Fibroblast of lung (primary cell): ENCODE results near the gene SNX15. TPM values are rescaled to one million over a fixed set of nuclear protein-coding genes. Genes with fewer than 3 reads are reported as not detected.

ENCODE experiments used
- DNase-seq, 2 donors: peaks; one replicate each; pipeline versions ENCODE4 v3.0.0 to v3.0.0-alpha.2; 2010; ENCODE audit warnings: low read depth in 2 of 2
- H2AFZ ChIP-seq: 2 replicates; pipeline ENCODE4 v1.5.1; 2012; ENCODE audit warnings: low read length, control low read depth, inconsistent platforms
- H3K27ac ChIP-seq: 2 replicates; pipeline ENCODE4 v1.5.1; 2011; ENCODE audit warnings: low read length, control low read depth; ENCODE audit not compliant: insufficient read depth
- H3K27me3 ChIP-seq: 2 replicates; pipeline ENCODE4 v1.5.1; 2011; ENCODE audit warnings: mild to moderate bottlenecking, low read length; ENCODE audit not compliant: control insufficient read depth, insufficient read depth
- H3K36me3 ChIP-seq: 2 replicates; pipeline ENCODE4 v1.5.1; 2011; ENCODE audit warnings: low read length; ENCODE audit not compliant: control insufficient read depth, insufficient read depth
- H3K4me1 ChIP-seq: 2 replicates; pipeline ENCODE4 v1.5.1; 2011; ENCODE audit warnings: low read length; ENCODE audit not compliant: control insufficient read depth, insufficient read depth; ENCODE audit errors: extremely low read depth
- H3K4me2 ChIP-seq: 2 replicates; pipeline ENCODE4 v1.5.1; 2011; ENCODE audit warnings: low read length, control low read depth; ENCODE audit not compliant: insufficient read depth; ENCODE audit errors: extremely low read depth
- H3K4me3 ChIP-seq, 4 experiments: fragments of 200-600 bp in 1 of 4; sonication (generic) in 1 of 4; replicated peaks in 1 of 4; 2 replicates each; pipeline ENCODE4 v1.5.1; 2011 to 2016; ENCODE audit warnings: low read length in 4 of 4, low read depth in 3 of 4, mild to moderate bottlenecking in 3 of 4, control low read depth in 2 of 4, inconsistent platforms in 1 of 4, mixed read lengths in 1 of 4; ENCODE audit not compliant: insufficient read depth in 1 of 4; ENCODE audit errors: control extremely low read depth in 1 of 4
- H3K79me2 ChIP-seq: 2 replicates; pipeline ENCODE4 v1.5.1; 2012; ENCODE audit warnings: mild to moderate bottlenecking, low read length, inconsistent platforms; ENCODE audit not compliant: control insufficient read depth, insufficient read depth
- H3K9ac ChIP-seq: 2 replicates; pipeline ENCODE4 v1.5.1; 2011; ENCODE audit warnings: mild to moderate bottlenecking, low read length, control low read depth; ENCODE audit not compliant: insufficient read depth
- H3K9me3 ChIP-seq: 2 replicates; pipeline ENCODE4 v1.5.1; 2012; ENCODE audit warnings: low read depth, low read length; ENCODE audit not compliant: control insufficient read depth, insufficient read depth
- H4K20me1 ChIP-seq: 2 replicates; pipeline ENCODE4 v1.5.1; 2011; ENCODE audit warnings: low read length; ENCODE audit not compliant: control insufficient read depth, insufficient read depth; ENCODE audit errors: extremely low read depth
- EZH2 ChIP-seq: IDR thresholded peaks from 2 replicates; pipeline ENCODE4 v1.5.1; 2012; ENCODE audit warnings: low read length, control low read depth, mild to moderate bottlenecking; ENCODE audit errors: missing control alignments
- polyA plus RNA-seq, 2 donors: library from polyadenylated mRNA; depleted of rRNA in 1 of 2; stranded (reverse) in 1 of 2; unstranded in 1 of 2; fragments of >200 nt; gene quantifications; 2 replicates each; pipeline ENCODE4 v1.2.1, GENCODE V29; 2011 to 2012; ENCODE audit warnings: missing spikeins in 1 of 2
- total RNA-seq: library from RNA; depleted of rRNA; stranded (reverse); fragments of >200 nt; gene quantifications from 2 replicates; pipeline ENCODE4 v1.2.1, GENCODE V29; 2014
- TF ChIP-seq, protein P1 (sequence below), 2 donors: IDR thresholded peaks in 1 of 2; conservative IDR thresholded peaks in 1 of 2; 1 replicate in 1 of 2; 2 replicates in 1 of 2; pipeline ENCODE4 v1.5.1; 2011 to 2012; ENCODE audit warnings: low read length in 2 of 2, control low read depth in 1 of 2, inconsistent platforms in 1 of 2, low read depth in 1 of 2, mild to moderate bottlenecking in 1 of 2

SNX15 gene
- total and polyA plus RNA-seq, 2 donors (not counting 1 experiment from before 2014, with no cell fraction given), result 10.2 to 14.4 TPM

DNA sequence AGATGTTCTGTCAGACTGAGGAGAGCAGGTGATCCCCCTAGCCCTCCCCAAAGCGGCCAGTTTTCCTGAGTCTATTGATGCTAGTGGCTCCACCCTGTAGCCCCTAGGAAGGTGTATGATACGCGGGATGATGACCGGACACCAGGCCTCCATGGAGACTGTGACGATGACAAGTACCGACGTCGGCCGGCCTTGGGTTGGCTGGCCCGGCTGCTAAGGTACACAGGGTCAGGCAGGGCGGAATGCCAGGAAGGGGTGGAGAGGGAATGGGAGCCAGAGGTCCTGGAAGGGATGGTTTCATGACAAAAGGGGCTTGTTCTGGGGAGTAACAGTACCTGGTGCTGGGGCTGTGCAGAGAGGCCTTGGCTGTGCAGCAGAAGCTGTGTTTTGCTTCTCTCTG is 60.0 kb downstream of the SNX15 start:
- Histone ChIP-seq H3K36me3 (peaks cover 21% of the 10 kb centered on the region), H2AFZ (no peak overlapping the region), H3K9me3 (no peaks in the 10 kb centered on the region), H3K4me1 (peaks cover 11% of the 10 kb centered on the region), H4K20me1 (no peaks in the 10 kb centered on the region), H3K27me3 (no peaks in the 10 kb centered on the region), H3K4me2 (no peak overlapping the region), H3K9ac (no peak overlapping the region), H3K4me3 (no peak overlapping the region), H3K79me2 (peaks cover 27% of the 10 kb centered on the region), H3K27ac (no peak overlapping the region)
- TF ChIP-seq, protein P1, sequence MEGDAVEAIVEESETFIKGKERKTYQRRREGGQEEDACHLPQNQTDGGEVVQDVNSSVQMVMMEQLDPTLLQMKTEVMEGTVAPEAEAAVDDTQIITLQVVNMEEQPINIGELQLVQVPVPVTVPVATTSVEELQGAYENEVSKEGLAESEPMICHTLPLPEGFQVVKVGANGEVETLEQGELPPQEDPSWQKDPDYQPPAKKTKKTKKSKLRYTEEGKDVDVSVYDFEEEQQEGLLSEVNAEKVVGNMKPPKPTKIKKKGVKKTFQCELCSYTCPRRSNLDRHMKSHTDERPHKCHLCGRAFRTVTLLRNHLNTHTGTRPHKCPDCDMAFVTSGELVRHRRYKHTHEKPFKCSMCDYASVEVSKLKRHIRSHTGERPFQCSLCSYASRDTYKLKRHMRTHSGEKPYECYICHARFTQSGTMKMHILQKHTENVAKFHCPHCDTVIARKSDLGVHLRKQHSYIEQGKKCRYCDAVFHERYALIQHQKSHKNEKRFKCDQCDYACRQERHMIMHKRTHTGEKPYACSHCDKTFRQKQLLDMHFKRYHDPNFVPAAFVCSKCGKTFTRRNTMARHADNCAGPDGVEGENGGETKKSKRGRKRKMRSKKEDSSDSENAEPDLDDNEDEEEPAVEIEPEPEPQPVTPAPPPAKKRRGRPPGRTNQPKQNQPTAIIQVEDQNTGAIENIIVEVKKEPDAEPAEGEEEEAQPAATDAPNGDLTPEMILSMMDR (conservative IDR thresholded peaks at IDR 0.05 in 1 of 2, IDR thresholded peaks at IDR 0.05 in 1 of 2; ENCODE audit: low read depth in 1 of 2, low read length in 2 of 2), result no peak
- no peak for TF ChIP-seq EZH2
- DNase-seq, result no peak

DNA sequence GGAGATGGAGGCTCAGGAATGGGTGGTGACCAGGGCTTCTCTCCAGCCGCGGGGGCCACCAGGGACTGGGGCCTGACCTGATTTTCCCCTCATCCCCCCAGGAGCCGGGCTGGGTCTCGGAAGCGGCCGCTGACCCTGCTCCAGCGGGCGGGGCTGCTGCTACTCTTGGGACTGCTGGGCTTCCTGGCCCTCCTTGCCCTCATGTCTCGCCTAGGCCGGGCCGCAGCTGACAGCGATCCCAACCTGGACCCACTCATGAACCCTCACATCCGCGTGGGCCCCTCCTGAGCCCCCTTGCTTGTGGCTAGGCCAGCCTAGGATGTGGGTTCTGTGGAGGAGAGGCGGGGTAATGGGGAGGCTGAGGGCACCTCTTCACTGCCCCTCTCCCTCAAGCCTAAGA is 60.6 kb downstream of the SNX15 start:
- H3K9ac ChIP-seq, result no peak overlapping the region
- TF ChIP-seq, protein P1 (conservative IDR thresholded peaks at IDR 0.05 in 1 of 2, IDR thresholded peaks at IDR 0.05 in 1 of 2; ENCODE audit: low read depth in 1 of 2, low read length in 2 of 2), result no peak
- TF ChIP-seq EZH2, result no peak
- H3K9me3 ChIP-seq, result no peaks in the 10 kb centered on the region
- H2AFZ ChIP-seq, result no peak overlapping the region
- H3K4me3 ChIP-seq, result no peak overlapping the region
- H3K4me2 ChIP-seq, result no peak overlapping the region
- H3K27me3 ChIP-seq, result no peaks in the 10 kb centered on the region
- H3K27ac ChIP-seq, result no peak overlapping the region
- H3K79me2 ChIP-seq, result peaks cover 23% of the 10 kb centered on the region
- DNase-seq, result no peak
- H3K36me3 ChIP-seq, result peaks cover 21% of the 10 kb centered on the region
- no peaks in the 10 kb centered on the region for H4K20me1 ChIP-seq
- H3K4me1 ChIP-seq, result peaks cover 8% of the 10 kb centered on the region

DNA sequence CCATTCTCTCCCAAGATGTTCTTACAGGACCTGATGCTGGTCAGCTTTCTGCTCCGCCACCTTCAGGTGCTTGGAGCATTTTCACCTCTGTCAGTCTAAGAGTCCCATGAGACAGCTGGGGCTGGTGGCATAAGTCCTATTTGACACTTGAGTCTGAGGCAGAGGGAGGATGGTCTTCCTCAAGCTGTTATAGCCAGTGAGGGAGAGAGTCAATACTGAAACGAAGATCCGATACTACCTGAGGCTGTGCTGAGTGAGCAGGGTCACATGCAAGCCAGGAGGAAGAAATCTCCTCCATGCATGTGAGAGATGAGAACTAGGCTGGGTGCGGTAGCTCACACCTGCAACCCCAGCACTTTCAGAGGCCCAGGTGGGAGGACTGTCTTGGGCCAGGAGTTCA is 62.4 kb downstream of the SNX15 start:
- Histone ChIP-seq H3K36me3 (peaks cover 21% of the 10 kb centered on the region), H3K4me1 (peaks cover 4% of the 10 kb centered on the region), H3K9ac (no peak overlapping the region), H3K9me3 (no peaks in the 10 kb centered on the region), H3K27me3 (no peaks in the 10 kb centered on the region), H2AFZ (no peak overlapping the region), H4K20me1 (no peaks in the 10 kb centered on the region), H3K4me2 (no peak overlapping the region), H3K79me2 (peaks cover 11% of the 10 kb centered on the region), H3K4me3 (no peak overlapping the region), H3K27ac (no peak overlapping the region)
- TF ChIP-seq, protein P1 (conservative IDR thresholded peaks at IDR 0.05 in 1 of 2, IDR thresholded peaks at IDR 0.05 in 1 of 2; ENCODE audit: low read depth in 1 of 2, low read length in 2 of 2), result no peak
- no peak for TF ChIP-seq EZH2
- DNase-seq, result no peak

Other genes with a start within 250 kb of the SNX15 start
- 62.7 and 78.9 TPM in 2 replicates for gene SF1, start 248.9 kb upstream of the SNX15 start, total RNA-seq
- gene SF1, start 248.9 kb upstream of the SNX15 start, polyA plus RNA-seq, result 105 and 133 TPM in 2 replicates
- gene MAP4K2, start 224.2 kb upstream of the SNX15 start, total RNA-seq, result 4.9 and 9.2 TPM in 2 replicates
- gene MAP4K2, start 224.2 kb upstream of the SNX15 start, polyA plus RNA-seq, result 6.4 and 9.2 TPM in 2 replicates
- 12.1 and 13.7 TPM in 2 replicates for gene MEN1, start 216.9 kb upstream of the SNX15 start, total RNA-seq
- 8.9 and 14.2 TPM in 2 replicates for gene MEN1, start 216.9 kb upstream of the SNX15 start, polyA plus RNA-seq
- 0.33 and 0.77 TPM in 2 replicates for gene CDC42BPG, start 182.8 kb upstream of the SNX15 start, total RNA-seq
- gene CDC42BPG, start 182.8 kb upstream of the SNX15 start, polyA plus RNA-seq, result 0.02 and 0.03 TPM in 2 replicates
- 40.8 and 71.3 TPM in 2 replicates for gene EHD1, start 148.8 kb upstream of the SNX15 start, total RNA-seq
- 240 and 248 TPM in 2 replicates for gene EHD1, start 148.8 kb upstream of the SNX15 start, polyA plus RNA-seq
- gene ATG2A, start 110.2 kb upstream of the SNX15 start, total RNA-seq, result 7.4 and 9.9 TPM in 2 replicates
- 3.1 and 5.1 TPM in 2 replicates for gene ATG2A, start 110.2 kb upstream of the SNX15 start, polyA plus RNA-seq
- gene PPP2R5B, start 102.8 kb upstream of the SNX15 start, total RNA-seq, result 6.2 and 12.1 TPM in 2 replicates
- gene PPP2R5B, start 102.8 kb upstream of the SNX15 start, polyA plus RNA-seq, result 10.9 and 12.4 TPM in 2 replicates
- not detected in 2 replicates for gene GPHA2, start 91.5 kb upstream of the SNX15 start, total RNA-seq
- not detected in 2 replicates for gene GPHA2, start 91.5 kb upstream of the SNX15 start, polyA plus RNA-seq
- not detected in 2 replicates for gene MAJIN, start 55.3 kb upstream of the SNX15 start, total RNA-seq
- gene MAJIN, start 55.3 kb upstream of the SNX15 start, polyA plus RNA-seq, result not detected in 2 replicates
- gene BATF2, start 30.5 kb upstream of the SNX15 start, total RNA-seq, result 2.1 TPM in 2 replicates
- 1.0 and 1.5 TPM in 2 replicates for gene BATF2, start 30.5 kb upstream of the SNX15 start, polyA plus RNA-seq
- 99.9 and 138 TPM in 2 replicates for gene ARL2, start 13.3 kb upstream of the SNX15 start, total RNA-seq
- 99.2 and 173 TPM in 2 replicates for gene ARL2, start 13.3 kb upstream of the SNX15 start, polyA plus RNA-seq
- gene SAC3D1, start 13.8 kb downstream of the SNX15 start, total RNA-seq, result 8.6 and 10.0 TPM in 2 replicates
- gene SAC3D1, start 13.8 kb downstream of the SNX15 start, polyA plus RNA-seq, result 3.1 and 7.1 TPM in 2 replicates
- gene NAALADL1, start 31.1 kb downstream of the SNX15 start, total RNA-seq, result 26.2 and 35.5 TPM in 2 replicates
- gene NAALADL1, start 31.1 kb downstream of the SNX15 start, polyA plus RNA-seq, result 14.8 and 14.9 TPM in 2 replicates
- gene CDCA5, start 56.6 kb downstream of the SNX15 start, total RNA-seq, result 0.26 and 3.0 TPM in 2 replicates
- gene CDCA5, start 56.6 kb downstream of the SNX15 start, polyA plus RNA-seq, result 4.6 and 18.1 TPM in 2 replicates
- 31.1 and 36.0 TPM in 2 replicates for gene ZFPL1, start 56.8 kb downstream of the SNX15 start, total RNA-seq
- 30.8 and 37.6 TPM in 2 replicates for gene ZFPL1, start 56.8 kb downstream of the SNX15 start, polyA plus RNA-seq
- gene VPS51, start 68.8 kb downstream of the SNX15 start, total RNA-seq, result 144 and 171 TPM in 2 replicates
- gene VPS51, start 68.8 kb downstream of the SNX15 start, polyA plus RNA-seq, result 22.0 and 27.0 TPM in 2 replicates
- gene TM7SF2, start 84.4 kb downstream of the SNX15 start, total RNA-seq, result 30.0 and 89.5 TPM in 2 replicates
- 11.7 and 16.9 TPM in 2 replicates for gene TM7SF2, start 84.4 kb downstream of the SNX15 start, polyA plus RNA-seq
- 12.8 and 13.2 TPM in 2 replicates for gene ZNHIT2, start 90.3 kb downstream of the SNX15 start, total RNA-seq
- gene ZNHIT2, start 90.3 kb downstream of the SNX15 start, polyA plus RNA-seq, result 1.4 and 1.7 TPM in 2 replicates
- 336 and 338 TPM in 2 replicates for gene FAU, start 94.7 kb downstream of the SNX15 start, total RNA-seq
- gene FAU, start 94.7 kb downstream of the SNX15 start, polyA plus RNA-seq, result 256 and 290 TPM in 2 replicates
- gene MRPL49, start 94.9 kb downstream of the SNX15 start, total RNA-seq, result 46.2 and 70.8 TPM in 2 replicates
- 55.5 and 60.8 TPM in 2 replicates for gene MRPL49, start 94.9 kb downstream of the SNX15 start, polyA plus RNA-seq
- 13.6 and 15.5 TPM in 2 replicates for gene SYVN1, start 107.1 kb downstream of the SNX15 start, total RNA-seq
- 25.2 and 30.4 TPM in 2 replicates for gene SYVN1, start 107.1 kb downstream of the SNX15 start, polyA plus RNA-seq
- not detected in 2 replicates for gene SPDYC, start 142.8 kb downstream of the SNX15 start, total RNA-seq
- gene SPDYC, start 142.8 kb downstream of the SNX15 start, polyA plus RNA-seq, result not detected in 2 replicates
- 58.0 and 94.5 TPM in 2 replicates for gene CAPN1, start 154.5 kb downstream of the SNX15 start, total RNA-seq
- 70.3 and 111 TPM in 2 replicates for gene CAPN1, start 154.5 kb downstream of the SNX15 start, polyA plus RNA-seq
- 1.0 and 2.8 TPM in 2 replicates for gene POLA2, start 234.5 kb downstream of the SNX15 start, total RNA-seq
- gene POLA2, start 234.5 kb downstream of the SNX15 start, polyA plus RNA-seq, result 9.8 and 33.6 TPM in 2 replicates